Left colon (tissue), 2 donors: ENCODE results near the gene TAS1R3. TPM values are rescaled to one million over a fixed set of nuclear protein-coding genes. Genes with fewer than 3 reads are reported as not detected.

Source experiments
- ATAC-seq: fragments of 200-7000 bp; cut with Tn5 transposase; one replicate; pipeline ENCODE4 v1.9.1; 2020; ENCODE audit warnings: mild to moderate bottlenecking, moderate library complexity
- DNase-seq, 2 donors: peaks; one replicate each; pipeline ENCODE4 v3.0.0-alpha.2; 2020
- intact Hi-C, 2 donors: fragments of 100-400 bp; cut with DNase I in 1 of 2; cut with micrococcal nuclease in 1 of 2; formaldehyde crosslinking; loops; one replicate each; pipeline versions ENCODE4 v1.11.2 to v1.14.0; 2022; cut with DNase I, micrococcal nuclease
- total RNA-seq, 2 donors: library from RNA; stranded (reverse); fragmentation: NEBNext Ultra II Directional; extraction: Animal tissue kit (Norgen Biotek cat#: 25700); gene quantifications; one replicate each; pipeline ENCODE4 v1.2.1, GENCODE V29; 2021
- donor health status: DM: no; HTN: no; CAD: no.
- donor health status: DM: yes; HTN: yes; CAD: no.

Gene TAS1R3
- total RNA-seq, 2 donors from 2014 or later, result 0.67 to 0.89 TPM

- intact Hi-C loops, result loop anchor here (5.0 kb wide), 2 partner anchors 171 to 176 kb away; partner anchors contain the start of gene C1orf159 (in 1 of the 2)
- no peak for ATAC-seq
- no peak for DNase-seq
Observed at GRCh38 chr1:1293263-1294249, 37.5 kb upstream of the TAS1R3 start.

GRCh38 chr1:1294250-1294890 is 36.7 kb upstream of the TAS1R3 start:
- intact Hi-C loops, result loop anchor here (5.0 kb wide), 2 partner anchors 172 to 177 kb away; partner anchors contain the start of gene C1orf159 (in 1 of the 2)

GRCh38 chr1:1295154-1295923 is 35.7 kb upstream of the TAS1R3 start:
- ATAC-seq, result no peak
- intact Hi-C loops, result no loop called here

More at GRCh38 chr1:1294250-1294890, 36.7 kb upstream of the TAS1R3 start:
- no peak for ATAC-seq
- no peak for DNase-seq

GRCh38 chr1:1296070-1297061 is 34.7 kb upstream of the TAS1R3 start:
- DNase-seq, result no peak
- intact Hi-C loops, result no loop called here
- ATAC-seq, result no peak

More at GRCh38 chr1:1295154-1295923, 35.7 kb upstream of the TAS1R3 start:
- no peak for DNase-seq

- DNase-seq, result no peak
- intact Hi-C loops, result no loop called here
- ATAC-seq, result no peak
Observed at GRCh38 chr1:1297802-1298424, 33.2 kb upstream of the TAS1R3 start.

GRCh38 chr1:1298861-1299685 is 32.0 kb upstream of the TAS1R3 start:
- intact Hi-C loops, result no loop called here
- ATAC-seq, result no peak
- DNase-seq, result no peak

- ATAC-seq (no peak), DNase-seq (no peak)
- intact Hi-C loops, result no loop called here
Observed at GRCh38 chr1:1299686-1300351, 31.3 kb upstream of the TAS1R3 start.

- ATAC-seq (no peak), DNase-seq (no peak)
- intact Hi-C loops, result no loop called here
Observed at GRCh38 chr1:1300352-1300739, 30.7 kb upstream of the TAS1R3 start.

GRCh38 chr1:1302006-1302430 is 29.1 kb upstream of the TAS1R3 start:
- no peak for DNase-seq
- no peak for ATAC-seq

GRCh38 chr1:1302951-1303509 is 28.1 kb upstream of the TAS1R3 start:
- DNase-seq, result no peak
- intact Hi-C loops, result no loop called here
- ATAC-seq, result no peak

More at GRCh38 chr1:1302006-1302430, 29.1 kb upstream of the TAS1R3 start:
- intact Hi-C loops, result no loop called here

GRCh38 chr1:1303736-1304135 is 27.3 kb upstream of the TAS1R3 start:
- intact Hi-C loops, result no loop called here
- no peak for DNase-seq
- ATAC-seq, result no peak

- intact Hi-C loops, result no loop called here
- ATAC-seq (peak; percentile 9), DNase-seq (peak; percentile 79 to 84)
Observed at GRCh38 chr1:1304331-1305299, 26.5 kb upstream of the TAS1R3 start.

GRCh38 chr1:1305300-1306069 is 25.6 kb upstream of the TAS1R3 start:
- DNase-seq (peak; percentile 85 to 90), ATAC-seq (peak; percentile 42)
- intact Hi-C loops, result no loop called here

GRCh38 chr1:1306070-1306660 is 24.9 kb upstream of the TAS1R3 start:
- intact Hi-C loops, result no loop called here
- ATAC-seq (no peak), DNase-seq (no peak)
